ENCODE measurements around the gene ELFN1.

The ELFN1 gene

DNA sequence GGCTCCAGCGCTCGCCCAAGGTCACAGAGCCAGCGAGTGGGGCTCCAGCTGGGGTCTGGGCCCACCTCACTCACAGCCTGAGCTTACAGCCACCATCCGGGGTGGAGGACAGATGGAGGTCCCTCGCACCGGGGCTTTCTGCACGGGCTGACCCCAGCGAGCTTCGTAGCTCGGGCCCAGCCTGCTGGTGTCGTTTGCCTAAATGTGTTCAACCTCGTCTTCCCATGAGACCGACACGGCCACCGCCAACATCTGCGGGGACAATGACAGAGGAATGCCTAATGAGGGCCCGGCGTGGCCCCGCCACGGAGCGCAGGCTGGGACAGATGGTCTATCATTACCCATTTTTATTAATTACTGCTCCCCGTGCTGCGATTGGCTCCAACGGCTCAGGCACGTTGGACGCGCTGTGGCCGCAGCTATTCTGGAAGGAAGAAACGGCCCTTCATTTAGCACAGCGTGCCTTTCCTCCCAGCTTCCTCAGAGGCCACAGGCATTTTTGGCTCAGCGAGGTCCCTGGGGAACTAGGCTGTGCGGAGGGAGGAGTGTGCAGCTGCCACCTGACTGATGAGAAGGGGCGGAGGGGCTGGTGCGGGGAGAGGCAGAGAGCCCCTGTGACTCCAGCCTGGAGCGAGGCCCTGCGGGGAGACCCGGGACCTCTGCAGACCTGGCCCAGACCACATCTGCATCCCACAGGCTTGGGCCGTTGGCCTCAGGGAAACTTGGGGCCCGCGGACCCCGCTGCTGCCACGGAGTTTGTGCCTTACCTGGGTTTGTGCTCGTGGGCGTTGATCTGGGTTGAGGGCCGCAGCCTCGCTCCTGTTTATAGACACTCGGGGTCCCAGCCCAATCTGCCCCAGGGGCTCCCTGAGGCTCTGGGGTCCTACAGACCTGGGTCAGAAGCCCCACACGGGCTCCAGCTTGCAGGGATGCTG is 22.9 kb upstream of the ELFN1 start:
- TF ChIP-seq, protein P1, sequence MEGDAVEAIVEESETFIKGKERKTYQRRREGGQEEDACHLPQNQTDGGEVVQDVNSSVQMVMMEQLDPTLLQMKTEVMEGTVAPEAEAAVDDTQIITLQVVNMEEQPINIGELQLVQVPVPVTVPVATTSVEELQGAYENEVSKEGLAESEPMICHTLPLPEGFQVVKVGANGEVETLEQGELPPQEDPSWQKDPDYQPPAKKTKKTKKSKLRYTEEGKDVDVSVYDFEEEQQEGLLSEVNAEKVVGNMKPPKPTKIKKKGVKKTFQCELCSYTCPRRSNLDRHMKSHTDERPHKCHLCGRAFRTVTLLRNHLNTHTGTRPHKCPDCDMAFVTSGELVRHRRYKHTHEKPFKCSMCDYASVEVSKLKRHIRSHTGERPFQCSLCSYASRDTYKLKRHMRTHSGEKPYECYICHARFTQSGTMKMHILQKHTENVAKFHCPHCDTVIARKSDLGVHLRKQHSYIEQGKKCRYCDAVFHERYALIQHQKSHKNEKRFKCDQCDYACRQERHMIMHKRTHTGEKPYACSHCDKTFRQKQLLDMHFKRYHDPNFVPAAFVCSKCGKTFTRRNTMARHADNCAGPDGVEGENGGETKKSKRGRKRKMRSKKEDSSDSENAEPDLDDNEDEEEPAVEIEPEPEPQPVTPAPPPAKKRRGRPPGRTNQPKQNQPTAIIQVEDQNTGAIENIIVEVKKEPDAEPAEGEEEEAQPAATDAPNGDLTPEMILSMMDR (IDR thresholded peaks at IDR 0.05; ENCODE audit: unreplicated experiment in 3 of 3): no peak
- peak overlapping the region; percentile 25 to 37 (median 28) for H3K4me3 Mint-ChIP-seq
- H3K36me3 Mint-ChIP-seq (ENCODE audit: low read depth): no peaks in the 10 kb centered on the region
- H3K27ac Mint-ChIP-seq: peak overlapping the region; percentile 47 to 80 (median 60)
- H3K27me3 Mint-ChIP-seq (ENCODE audit: low read depth): peaks cover 32% of the 10 kb centered on the region
- H3K9me3 Mint-ChIP-seq: no peaks in the 10 kb centered on the region
- H3K4me1 Mint-ChIP-seq: peaks cover 18% of the 10 kb centered on the region

DNA sequence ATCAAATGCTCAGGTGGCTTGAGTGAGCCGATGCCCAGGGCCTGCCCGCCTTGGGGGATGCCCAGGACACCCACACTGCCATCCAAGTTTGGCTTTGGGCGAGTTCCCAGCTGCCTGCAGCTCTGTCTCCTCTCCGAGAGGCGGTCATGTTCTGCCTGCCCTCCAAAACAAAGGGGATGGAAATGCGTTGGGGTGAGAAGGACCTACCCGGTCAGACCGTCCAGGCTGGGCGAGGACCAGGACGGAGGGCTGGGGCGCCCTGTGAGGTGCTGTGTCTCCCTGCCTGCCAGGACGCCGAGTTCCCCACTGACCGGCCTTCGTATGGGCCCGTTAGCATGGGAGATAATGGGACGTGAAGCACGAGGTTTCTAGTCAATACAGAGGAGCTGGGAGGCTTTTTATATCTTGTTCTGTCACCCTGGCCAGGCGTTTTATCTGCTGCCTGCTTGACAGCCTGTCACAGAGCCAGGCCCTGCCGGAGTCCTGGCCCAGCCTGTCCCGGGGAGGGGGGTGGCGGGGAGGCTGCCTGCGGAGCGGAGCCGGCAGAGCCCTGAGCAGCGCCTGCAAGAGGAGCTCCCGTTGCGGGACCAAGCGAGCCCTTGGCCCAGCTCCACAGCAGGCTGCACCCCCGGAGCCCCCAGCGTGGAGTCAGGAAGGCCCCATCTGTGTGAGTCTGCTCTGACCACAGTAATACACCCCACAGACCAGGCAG is 22.0 kb upstream of the ELFN1 start:
- H3K9me3 Mint-ChIP-seq: no peaks in the 10 kb centered on the region
- H3K4me3 Mint-ChIP-seq: peak overlapping the region in 1 of 3 experiments; percentile 47
- peaks cover 27% of the 10 kb centered on the region for H3K27me3 Mint-ChIP-seq (ENCODE audit: low read depth)
- TF ChIP-seq, protein P1 (IDR thresholded peaks at IDR 0.05; ENCODE audit: unreplicated experiment in 3 of 3): no peak
- peak overlapping the region in 2 of 3 experiments; percentile 18 to 26 for H3K27ac Mint-ChIP-seq
- peaks cover 18% of the 10 kb centered on the region for H3K4me1 Mint-ChIP-seq
- H3K36me3 Mint-ChIP-seq (ENCODE audit: low read depth): no peaks in the 10 kb centered on the region

DNA sequence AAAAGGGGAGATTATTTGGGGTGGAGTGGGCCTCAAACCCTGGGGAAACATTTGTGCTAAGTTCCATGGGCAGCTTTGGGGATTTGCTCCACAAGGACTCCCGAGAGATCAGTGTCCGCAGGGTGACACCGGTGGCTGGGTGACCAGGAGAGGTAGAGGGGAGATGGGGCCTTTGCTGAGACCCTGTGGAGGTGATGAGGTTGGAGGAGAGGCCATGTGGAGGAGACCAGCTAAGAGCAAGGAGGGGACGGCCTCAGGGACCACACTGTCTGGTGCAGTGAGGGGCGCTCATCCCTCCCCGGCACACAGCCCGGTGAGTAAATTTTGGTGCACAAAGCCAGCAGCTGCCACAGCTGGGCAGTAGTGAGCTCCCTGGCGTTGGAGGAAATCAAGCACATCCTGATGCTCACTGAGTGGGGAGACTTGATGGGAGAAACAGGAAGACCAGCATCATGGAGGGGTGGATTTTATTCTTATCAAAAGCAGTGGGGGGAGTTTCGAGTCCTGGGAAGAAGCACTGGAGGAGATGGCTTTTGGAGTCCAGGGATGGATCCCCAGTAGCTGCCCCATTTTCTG is 20.2 kb upstream of the ELFN1 start:
- H3K9me3 Mint-ChIP-seq: no peaks in the 10 kb centered on the region

GRCh38 chr7:1650363-1651030 is 19.6 kb upstream of the ELFN1 start:
- peaks cover 22% of the 10 kb centered on the region for H3K27me3 Mint-ChIP-seq (ENCODE audit: low read depth)
- peaks cover 18% of the 10 kb centered on the region for H3K4me1 Mint-ChIP-seq
- H3K27ac Mint-ChIP-seq: no peak overlapping the region
- H3K9me3 Mint-ChIP-seq: no peaks in the 10 kb centered on the region
- TF ChIP-seq, protein P1 (IDR thresholded peaks at IDR 0.05; ENCODE audit: unreplicated experiment in 3 of 3): no peak
- H3K4me3 Mint-ChIP-seq: no peak overlapping the region
- H3K36me3 Mint-ChIP-seq (ENCODE audit: low read depth): no peaks in the 10 kb centered on the region

More for the DNA sequence above, 20.2 kb upstream of the ELFN1 start:
- Mint-ChIP-seq H3K27me3 (ENCODE audit: low read depth) (peaks cover 22% of the 10 kb centered on the region), H3K4me3 (no peak overlapping the region), H3K4me1 (peaks cover 18% of the 10 kb centered on the region), H3K36me3 (ENCODE audit: low read depth) (no peaks in the 10 kb centered on the region), H3K27ac (no peak overlapping the region)
- TF ChIP-seq, protein P1 (IDR thresholded peaks at IDR 0.05; ENCODE audit: unreplicated experiment in 3 of 3): no peak

GRCh38 chr7:1651031-1651446 is 19.0 kb upstream of the ELFN1 start:
- Mint-ChIP-seq H3K36me3 (ENCODE audit: low read depth) (no peaks in the 10 kb centered on the region), H3K4me3 (no peak overlapping the region), H3K9me3 (no peaks in the 10 kb centered on the region), H3K27me3 (ENCODE audit: low read depth) (peaks cover 25% of the 10 kb centered on the region), H3K4me1 (peaks cover 18% of the 10 kb centered on the region), H3K27ac (no peak overlapping the region)
- TF ChIP-seq, protein P1 (IDR thresholded peaks at IDR 0.05; ENCODE audit: unreplicated experiment in 3 of 3): no peak

All from nephron (organoid).